OCI-M1 (cell line): ENCODE results near the gene PRR5.

Experiments used
- DNase-seq: peaks from one replicate; lab custom pipeline; 2025; lab: John Stamatoyannopoulos, UW

The PRR5 gene

GRCh38 chr22:44758344-44758973 is 56.5 kb downstream of the PRR5 start:
- DNase-seq: no peak

GRCh38 chr22:44759001-44759400 is 57.0 kb downstream of the PRR5 start:
- no peak for DNase-seq

DNA sequence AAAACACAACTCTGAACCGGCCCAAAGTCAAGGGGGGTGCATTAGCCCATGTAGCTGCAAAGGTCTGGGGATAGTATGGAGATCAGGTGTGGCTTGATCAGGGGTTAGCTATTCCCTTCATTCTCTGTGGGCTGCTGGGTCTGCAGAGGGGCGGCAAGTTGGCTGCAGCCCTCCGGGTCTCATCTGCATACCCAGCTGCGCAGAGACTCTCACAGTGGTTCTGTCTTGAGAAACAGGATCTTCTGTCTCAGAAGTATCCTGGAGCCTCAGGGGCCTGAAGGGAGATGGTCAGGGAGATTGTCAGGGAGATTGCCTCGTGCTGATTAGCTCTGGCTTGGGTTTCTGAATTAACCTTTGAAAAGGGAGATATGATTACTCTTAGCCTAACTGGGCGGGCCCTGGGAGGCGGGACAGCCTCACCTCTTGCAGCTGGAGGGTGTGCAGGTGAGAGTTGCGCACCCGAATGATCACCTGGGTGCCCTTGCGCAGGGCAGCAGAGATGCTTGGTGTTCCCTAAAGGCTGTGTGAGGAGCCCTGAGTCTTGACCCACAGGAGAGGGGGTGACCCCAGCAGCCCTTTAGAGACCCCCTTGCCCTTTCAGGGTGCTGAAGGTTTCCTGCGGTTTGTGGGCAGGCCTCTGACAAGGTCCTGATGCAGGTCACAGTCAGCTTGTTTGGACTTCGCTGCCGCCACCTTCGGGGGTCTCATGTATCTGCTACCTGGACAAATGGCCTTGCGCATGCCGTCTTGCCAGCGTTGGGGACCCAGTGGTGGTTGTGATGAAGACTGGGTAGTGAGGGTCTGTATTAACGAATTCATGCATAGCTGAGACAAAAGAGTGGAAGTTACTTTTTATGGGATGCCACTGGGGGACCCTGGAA is 57.7 kb downstream of the PRR5 start:
- no peak for DNase-seq

GRCh38 chr22:44760476-44760875 is 58.5 kb downstream of the PRR5 start:
- no peak for DNase-seq

DNA sequence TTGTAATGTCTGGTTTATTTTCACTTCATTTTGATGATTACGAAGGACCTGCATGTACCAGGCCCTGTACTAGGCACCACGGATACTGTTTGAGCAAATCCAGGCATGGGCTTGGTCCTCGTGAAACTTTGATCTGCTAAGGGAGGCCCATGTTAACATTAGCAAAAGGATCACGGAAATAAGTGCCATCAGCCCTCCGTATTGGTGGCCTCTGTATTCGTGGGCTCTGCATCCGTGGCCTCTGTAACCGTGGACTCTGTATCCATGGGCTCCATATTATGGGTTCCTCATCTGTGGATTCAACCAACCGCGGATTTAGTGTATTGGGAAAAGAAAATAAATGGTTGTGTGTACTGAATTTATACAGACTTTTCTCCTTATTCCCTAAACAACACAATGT is 59.0 kb downstream of the PRR5 start:
- DNase-seq: no peak

- no peak for DNase-seq
Measured at GRCh38 chr22:44764373-44764772, 62.4 kb downstream of the PRR5 start.

DNA sequence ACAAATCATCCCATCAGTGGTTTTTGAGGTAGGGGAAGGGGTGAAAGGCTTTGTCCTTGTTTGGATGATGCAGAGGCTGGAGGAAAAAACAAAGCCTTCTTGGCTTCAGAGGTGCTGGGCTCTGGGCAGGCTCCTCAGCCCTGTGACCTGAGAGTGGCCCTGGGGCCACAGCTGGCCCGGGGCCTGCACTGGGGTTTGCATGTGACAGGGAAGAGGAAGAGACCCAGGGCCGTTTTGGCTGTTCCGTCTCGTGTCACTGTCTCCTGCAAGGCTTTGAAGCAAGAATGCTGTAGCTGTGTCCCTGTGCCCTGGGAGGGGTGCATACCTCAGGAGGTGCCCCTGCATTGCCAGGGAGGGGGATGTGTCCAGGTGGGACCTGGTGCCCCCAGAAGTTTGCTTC is 63.0 kb downstream of the PRR5 start:
- no peak for DNase-seq

GRCh38 chr22:44765571-44766285 is 63.7 kb downstream of the PRR5 start:
- DNase-seq: no peak

GRCh38 chr22:44773082-44773481 is 71.1 kb downstream of the PRR5 start:
- peak; percentile 4 for DNase-seq

DNA sequence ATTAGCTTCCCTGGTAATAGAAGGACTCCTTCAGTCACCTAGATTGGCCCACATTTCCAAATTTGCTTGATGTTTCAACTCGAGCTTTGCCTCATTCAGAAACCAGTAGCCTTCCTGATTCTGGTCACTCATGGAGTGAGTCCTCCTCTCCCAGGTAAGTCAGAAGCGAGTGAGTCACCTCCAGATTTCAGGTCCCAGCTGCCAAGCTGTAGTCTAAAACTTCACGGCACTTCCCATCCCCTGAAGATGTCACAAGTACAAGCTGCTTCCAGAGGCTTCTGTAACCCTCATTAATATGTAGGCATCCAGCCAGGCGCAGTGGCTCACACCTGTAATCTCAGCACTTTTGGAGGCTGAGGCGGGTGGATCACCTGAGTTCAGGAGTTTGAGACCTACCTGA is 73.9 kb downstream of the PRR5 start:
- no peak for DNase-seq

DNA sequence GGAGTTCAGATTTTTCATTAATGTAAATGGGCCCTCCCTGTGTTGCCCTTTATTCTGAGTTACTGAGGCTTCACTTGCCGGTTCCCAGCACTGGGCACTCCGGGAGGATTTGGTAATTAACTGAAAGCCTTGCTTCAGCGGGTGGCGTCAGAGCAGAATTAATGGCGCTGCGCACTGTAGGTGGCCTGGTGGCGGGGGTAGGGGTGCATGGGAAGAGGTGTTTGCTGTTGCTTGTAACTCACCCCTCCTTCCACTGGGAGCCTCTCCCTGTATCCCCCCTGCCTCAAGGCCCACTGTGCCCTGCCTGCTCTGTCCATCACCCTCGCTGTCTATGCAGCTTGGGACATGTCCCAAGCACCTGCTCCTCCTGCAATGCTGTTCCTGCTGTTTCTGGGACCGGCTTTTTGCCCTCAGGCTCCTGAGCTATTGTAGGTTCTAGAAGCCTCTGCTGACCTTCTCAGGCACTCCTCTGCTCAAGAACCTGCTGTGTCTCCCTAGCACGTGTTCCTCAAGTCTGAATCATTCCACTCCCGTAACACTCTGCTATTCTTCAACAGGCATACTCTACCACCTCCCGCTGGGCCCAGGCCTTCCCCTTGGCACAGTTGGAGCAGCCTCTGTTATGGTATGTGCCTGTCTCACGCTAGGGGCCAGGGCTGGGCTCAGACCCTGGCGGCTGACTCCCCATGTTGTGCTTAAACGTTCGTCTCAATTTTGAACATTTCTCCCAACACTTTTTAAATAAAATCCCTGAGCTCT is 74.8 kb downstream of the PRR5 start:
- DNase-seq: no peak

- DNase-seq: no peak
Measured at GRCh38 chr22:44777364-44777755, 75.4 kb downstream of the PRR5 start.

DNA sequence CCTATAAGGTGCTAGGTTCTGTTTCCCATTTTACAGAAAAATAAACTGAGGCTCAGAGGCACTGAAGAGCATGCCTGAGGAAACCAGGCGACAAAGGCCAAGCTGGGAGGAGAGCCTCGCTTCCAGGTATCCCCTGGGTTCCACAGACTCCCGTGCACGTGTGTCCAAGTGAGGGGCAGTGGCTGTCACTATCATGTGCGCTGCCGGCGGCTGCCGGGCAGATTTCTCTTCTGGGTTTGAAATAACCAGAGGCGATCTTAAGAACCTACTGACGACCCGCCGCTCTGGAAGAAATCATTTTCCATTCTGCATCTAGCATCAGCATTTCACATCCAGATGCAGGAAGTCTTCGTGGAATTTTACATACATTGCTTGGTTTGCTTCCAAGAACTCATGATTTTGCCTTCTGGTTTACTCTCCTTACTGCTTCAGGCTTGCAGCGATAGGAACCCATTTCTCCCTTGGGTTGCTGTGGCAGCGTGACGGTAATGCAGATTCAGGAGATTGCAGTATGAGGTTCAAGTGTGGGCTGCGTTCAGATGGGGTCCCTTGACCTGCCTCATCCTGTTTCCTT is 79.0 kb downstream of the PRR5 start:
- no peak for DNase-seq

DNA sequence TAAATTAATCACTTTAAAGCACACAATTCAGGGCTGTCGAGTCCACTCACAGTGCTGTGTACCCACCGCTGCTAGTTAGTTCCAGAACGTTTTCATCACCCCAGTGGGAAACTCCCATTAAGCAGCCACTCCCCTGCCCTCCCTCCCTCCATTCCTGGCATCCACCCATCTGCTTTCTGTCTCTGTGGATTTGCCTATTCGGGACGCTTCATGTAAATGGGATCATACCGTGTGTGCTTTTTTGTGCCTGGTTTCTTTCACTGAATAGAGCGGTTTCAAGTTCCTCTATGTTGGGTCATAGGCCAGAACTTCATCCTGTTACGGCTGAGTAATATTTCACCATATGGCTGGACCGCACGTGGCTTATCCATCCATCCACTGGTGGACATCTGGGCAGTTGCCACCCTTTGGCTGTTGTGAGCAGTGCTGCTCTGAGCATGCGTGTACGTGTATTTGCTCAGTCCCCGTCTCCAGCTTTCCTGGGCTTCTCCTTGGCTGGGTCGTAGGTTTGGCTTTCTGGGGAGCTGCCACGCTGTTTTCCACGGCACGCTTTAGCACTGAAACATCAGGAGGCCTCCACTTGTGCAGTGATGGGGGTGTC is 80.5 kb downstream of the PRR5 start:
- no peak for DNase-seq

GRCh38 chr22:44783091-44783490 is 81.1 kb downstream of the PRR5 start:
- DNase-seq: no peak

DNA sequence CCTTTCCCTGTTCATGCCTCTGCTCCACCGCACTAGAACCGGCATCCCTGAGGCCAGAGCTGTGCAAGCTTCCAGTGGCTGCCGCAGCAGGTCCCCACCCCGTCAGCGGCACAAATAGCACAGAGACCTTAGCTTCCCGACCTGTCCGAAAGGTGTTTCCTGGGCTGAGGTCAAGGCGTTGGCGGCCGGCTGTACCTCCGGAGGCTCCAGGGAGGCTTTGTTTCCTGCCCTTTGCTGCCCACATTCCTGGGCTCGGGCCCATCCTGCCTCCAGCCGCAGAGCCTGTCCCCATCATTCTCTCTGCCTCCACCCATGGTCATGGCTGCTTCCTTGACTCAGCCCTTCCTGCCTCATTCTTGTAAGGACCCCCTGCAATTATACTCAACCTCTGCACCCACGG is 81.6 kb downstream of the PRR5 start:
- no peak for DNase-seq

DNA sequence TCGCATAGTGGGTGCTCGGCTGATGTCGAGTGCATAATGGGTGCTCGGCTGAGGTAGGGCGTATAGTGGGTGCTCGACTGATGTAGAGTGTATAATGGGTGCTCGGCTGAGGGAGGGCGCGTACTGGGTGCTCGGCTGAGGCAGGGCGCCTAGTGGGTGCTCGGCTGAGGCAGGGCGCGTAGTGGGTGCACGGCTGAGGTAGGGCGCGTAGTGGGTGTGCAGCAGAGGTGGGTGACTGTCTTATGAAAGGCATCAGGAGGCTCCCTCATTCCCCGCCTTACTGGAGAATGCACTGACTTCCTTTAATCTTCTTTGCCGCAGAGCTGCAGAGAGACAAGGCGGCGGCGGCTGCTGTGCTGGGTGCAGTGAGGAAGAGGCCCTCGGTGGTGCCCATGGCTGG is 84.1 kb downstream of the PRR5 start:
- DNase-seq: no peak

DNA sequence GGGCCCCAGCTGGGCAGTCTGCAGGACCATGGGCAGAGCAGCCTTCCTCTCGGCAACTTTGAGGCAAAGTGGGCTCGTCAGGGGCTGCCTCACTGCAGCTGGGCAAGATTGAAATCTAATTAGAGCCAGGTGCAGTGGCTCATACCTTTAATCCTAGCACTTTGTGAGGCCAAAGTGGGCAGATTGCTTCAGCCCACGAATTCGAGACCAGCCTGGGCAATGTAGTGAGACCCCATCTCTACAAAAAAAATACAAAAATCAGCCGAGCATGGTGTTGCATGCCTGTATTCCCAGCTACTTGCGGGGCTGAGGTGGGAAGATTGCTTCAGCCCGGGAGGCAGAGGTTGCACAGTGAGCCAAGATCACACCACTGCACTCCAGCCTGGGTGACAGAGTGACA is 84.6 kb downstream of the PRR5 start:
- DNase-seq: no peak
